LNCaP clone FGC (cell line): ENCODE measurements around the gene ZNF23.
A peak's percentile ranks its signal among the peaks of the same experiment; 100 is the strongest.

ENCODE experiments used
- DNase-seq: peaks from one replicate; pipeline ENCODE4 v3.0.0-alpha.2; 2011; ENCODE audit warnings: low read depth
- H3K4me3 ChIP-seq: 2 replicates; pipeline ENCODE4 v1.5.1; 2011; ENCODE audit warnings: mild to moderate bottlenecking, low read depth, low read length, control low read depth
- CTCF ChIP-seq: IDR thresholded peaks from 2 replicates; pipeline ENCODE4 v1.5.1; 2012; ENCODE audit warnings: mild to moderate bottlenecking; ENCODE audit not compliant: control insufficient read depth, insufficient read depth; ENCODE audit errors: extremely low read depth

The ZNF23 gene

GRCh38 chr16:71426069-71426879 is 35.8 kb downstream of the ZNF23 start:
- peak; percentile 82 for DNase-seq
- no peak for TF ChIP-seq CTCF
- peak overlapping the region; percentile 34 for H3K4me3 ChIP-seq

- no peak for TF ChIP-seq CTCF
- H3K4me3 ChIP-seq: peak overlapping the region; percentile 34
- DNase-seq: no peak
Measured at GRCh38 chr16:71425746-71426068, 36.3 kb downstream of the ZNF23 start.

- H3K4me3 ChIP-seq: no peak overlapping the region
- DNase-seq: no peak
- no peak for TF ChIP-seq CTCF
Measured at GRCh38 chr16:71424626-71425025, 37.4 kb downstream of the ZNF23 start.

- DNase-seq: no peak
- no peak for TF ChIP-seq CTCF
Measured at GRCh38 chr16:71423865-71424264, 38.2 kb downstream of the ZNF23 start.

GRCh38 chr16:71423016-71423415 is 39.0 kb downstream of the ZNF23 start:
- DNase-seq: no peak
- H3K4me3 ChIP-seq: no peak overlapping the region
- no peak for TF ChIP-seq CTCF

More at GRCh38 chr16:71423865-71424264, 38.2 kb downstream of the ZNF23 start:
- no peak overlapping the region for H3K4me3 ChIP-seq

GRCh38 chr16:71421911-71422310 is 40.1 kb downstream of the ZNF23 start:
- peak; percentile 37; the same call in 1 of the 2 replicates for TF ChIP-seq CTCF
- no peak for DNase-seq

GRCh38 chr16:71414038-71414437 is 48.0 kb downstream of the ZNF23 start:
- no peak for TF ChIP-seq CTCF
- no peak for DNase-seq
- no peak overlapping the region for H3K4me3 ChIP-seq

More at GRCh38 chr16:71421911-71422310, 40.1 kb downstream of the ZNF23 start:
- H3K4me3 ChIP-seq: no peak overlapping the region
